ENCODE data around the gene TNRC6C. TPM values are rescaled to one million over a fixed set of nuclear protein-coding genes. Genes with fewer than 3 reads are reported as not detected.

Gene TNRC6C
- total and polyA plus RNA-seq, 4 donors, result 1.3 to 7.7 (median 2.9) TPM

DNA sequence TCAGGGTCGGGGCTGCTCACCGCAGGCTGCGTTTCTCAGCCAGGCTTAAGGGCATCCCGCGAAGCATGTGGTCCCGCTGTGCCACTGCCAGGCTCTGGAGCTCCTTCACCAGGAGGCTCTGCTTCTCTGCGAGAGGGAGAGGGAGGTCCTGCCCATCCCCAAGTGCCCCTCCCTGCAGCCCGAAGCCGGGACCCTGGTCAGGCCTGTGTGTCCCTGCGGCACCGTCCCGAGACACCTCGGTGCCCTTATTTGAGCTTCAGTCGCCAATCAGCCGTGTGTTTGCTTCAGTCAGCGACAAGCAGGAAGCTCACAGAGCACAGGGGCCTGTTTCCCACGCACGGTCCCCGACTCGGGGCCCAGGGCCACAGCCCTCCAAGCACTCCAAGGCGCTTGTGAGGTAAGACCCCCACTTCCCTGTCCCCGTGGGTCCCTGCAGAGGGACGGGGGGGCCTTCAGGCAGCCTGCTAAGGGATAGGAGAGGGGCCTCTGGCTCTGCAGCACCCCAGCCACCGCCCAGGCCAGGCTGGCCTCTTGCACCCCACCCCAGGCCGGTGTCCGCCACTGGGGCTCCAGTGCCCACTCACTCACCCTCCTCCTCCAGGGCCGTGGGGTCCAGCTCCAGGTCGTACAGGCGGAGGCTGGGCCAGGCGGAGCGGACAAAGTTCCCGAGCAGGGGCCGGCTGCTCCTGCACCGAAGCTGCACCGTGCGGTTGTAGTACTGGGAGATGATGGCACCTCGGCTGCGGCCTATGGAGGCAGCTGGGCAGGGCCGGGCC, 166.8 kb downstream of the TNRC6C start:
- Histone ChIP-seq H3K27me3 (ENCODE audit: control insufficient read depth in 4 of 4, insufficient read depth in 4 of 4, low read length in 3 of 4) (no peaks in the 10 kb centered on the region), H3K27ac (ENCODE audit: low read depth in 1 of 2, low read length in 2 of 2) (no peak overlapping the region), H3K9ac (ENCODE audit: low read depth in 1 of 2, low read length in 2 of 2) (no peak overlapping the region), H3K36me3 (ENCODE audit: control insufficient read depth in 4 of 4, insufficient read depth in 3 of 4, low read depth in 1 of 4, low read length in 3 of 4) (peaks cover 0 to 3% (median 0%) of the 10 kb centered on the region in 4 donors), H3K9me3 (ENCODE audit: control insufficient read depth in 4 of 4, low read length in 3 of 4) (no peaks in the 10 kb centered on the region), H3K4me3 (ENCODE audit: low read depth in 1 of 3, low read length in 3 of 3) (no peak overlapping the region), H3K4me1 (ENCODE audit: control insufficient read depth in 4 of 4, insufficient read depth in 4 of 4, low read length in 3 of 4) (peaks cover 3 to 37% (median 14%) of the 10 kb centered on the region in 4 donors)
- DNase-seq (ENCODE audit: low spot score), result no peak
- TF ChIP-seq RAD21 (IDR thresholded peaks at IDR 0.05), result no peak
- no peak for TF ChIP-seq TAF1 (conservative IDR thresholded peaks at IDR 0.05)
- no peak for TF ChIP-seq YY1 (IDR thresholded peaks at IDR 0.05)
- TF ChIP-seq SP1 (IDR thresholded peaks at IDR 0.05), result no peak
- TF ChIP-seq, protein P1, sequence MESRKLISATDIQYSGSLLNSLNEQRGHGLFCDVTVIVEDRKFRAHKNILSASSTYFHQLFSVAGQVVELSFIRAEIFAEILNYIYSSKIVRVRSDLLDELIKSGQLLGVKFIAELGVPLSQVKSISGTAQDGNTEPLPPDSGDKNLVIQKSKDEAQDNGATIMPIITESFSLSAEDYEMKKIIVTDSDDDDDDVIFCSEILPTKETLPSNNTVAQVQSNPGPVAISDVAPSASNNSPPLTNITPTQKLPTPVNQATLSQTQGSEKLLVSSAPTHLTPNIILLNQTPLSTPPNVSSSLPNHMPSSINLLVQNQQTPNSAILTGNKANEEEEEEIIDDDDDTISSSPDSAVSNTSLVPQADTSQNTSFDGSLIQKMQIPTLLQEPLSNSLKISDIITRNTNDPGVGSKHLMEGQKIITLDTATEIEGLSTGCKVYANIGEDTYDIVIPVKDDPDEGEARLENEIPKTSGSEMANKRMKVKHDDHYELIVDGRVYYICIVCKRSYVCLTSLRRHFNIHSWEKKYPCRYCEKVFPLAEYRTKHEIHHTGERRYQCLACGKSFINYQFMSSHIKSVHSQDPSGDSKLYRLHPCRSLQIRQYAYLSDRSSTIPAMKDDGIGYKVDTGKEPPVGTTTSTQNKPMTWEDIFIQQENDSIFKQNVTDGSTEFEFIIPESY (IDR thresholded peaks at IDR 0.05), result no peak
- TF ChIP-seq, protein P2, sequence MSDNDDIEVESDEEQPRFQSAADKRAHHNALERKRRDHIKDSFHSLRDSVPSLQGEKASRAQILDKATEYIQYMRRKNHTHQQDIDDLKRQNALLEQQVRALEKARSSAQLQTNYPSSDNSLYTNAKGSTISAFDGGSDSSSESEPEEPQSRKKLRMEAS (IDR thresholded peaks at IDR 0.05), result no peak
- TF ChIP-seq, protein P3, sequence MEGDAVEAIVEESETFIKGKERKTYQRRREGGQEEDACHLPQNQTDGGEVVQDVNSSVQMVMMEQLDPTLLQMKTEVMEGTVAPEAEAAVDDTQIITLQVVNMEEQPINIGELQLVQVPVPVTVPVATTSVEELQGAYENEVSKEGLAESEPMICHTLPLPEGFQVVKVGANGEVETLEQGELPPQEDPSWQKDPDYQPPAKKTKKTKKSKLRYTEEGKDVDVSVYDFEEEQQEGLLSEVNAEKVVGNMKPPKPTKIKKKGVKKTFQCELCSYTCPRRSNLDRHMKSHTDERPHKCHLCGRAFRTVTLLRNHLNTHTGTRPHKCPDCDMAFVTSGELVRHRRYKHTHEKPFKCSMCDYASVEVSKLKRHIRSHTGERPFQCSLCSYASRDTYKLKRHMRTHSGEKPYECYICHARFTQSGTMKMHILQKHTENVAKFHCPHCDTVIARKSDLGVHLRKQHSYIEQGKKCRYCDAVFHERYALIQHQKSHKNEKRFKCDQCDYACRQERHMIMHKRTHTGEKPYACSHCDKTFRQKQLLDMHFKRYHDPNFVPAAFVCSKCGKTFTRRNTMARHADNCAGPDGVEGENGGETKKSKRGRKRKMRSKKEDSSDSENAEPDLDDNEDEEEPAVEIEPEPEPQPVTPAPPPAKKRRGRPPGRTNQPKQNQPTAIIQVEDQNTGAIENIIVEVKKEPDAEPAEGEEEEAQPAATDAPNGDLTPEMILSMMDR (IDR thresholded peaks at IDR 0.05; ENCODE audit: low read depth, low read length, missing input control), result no peak
- no peak for TF ChIP-seq FOXA2 (IDR thresholded peaks at IDR 0.05)
- TF ChIP-seq, protein P4, sequence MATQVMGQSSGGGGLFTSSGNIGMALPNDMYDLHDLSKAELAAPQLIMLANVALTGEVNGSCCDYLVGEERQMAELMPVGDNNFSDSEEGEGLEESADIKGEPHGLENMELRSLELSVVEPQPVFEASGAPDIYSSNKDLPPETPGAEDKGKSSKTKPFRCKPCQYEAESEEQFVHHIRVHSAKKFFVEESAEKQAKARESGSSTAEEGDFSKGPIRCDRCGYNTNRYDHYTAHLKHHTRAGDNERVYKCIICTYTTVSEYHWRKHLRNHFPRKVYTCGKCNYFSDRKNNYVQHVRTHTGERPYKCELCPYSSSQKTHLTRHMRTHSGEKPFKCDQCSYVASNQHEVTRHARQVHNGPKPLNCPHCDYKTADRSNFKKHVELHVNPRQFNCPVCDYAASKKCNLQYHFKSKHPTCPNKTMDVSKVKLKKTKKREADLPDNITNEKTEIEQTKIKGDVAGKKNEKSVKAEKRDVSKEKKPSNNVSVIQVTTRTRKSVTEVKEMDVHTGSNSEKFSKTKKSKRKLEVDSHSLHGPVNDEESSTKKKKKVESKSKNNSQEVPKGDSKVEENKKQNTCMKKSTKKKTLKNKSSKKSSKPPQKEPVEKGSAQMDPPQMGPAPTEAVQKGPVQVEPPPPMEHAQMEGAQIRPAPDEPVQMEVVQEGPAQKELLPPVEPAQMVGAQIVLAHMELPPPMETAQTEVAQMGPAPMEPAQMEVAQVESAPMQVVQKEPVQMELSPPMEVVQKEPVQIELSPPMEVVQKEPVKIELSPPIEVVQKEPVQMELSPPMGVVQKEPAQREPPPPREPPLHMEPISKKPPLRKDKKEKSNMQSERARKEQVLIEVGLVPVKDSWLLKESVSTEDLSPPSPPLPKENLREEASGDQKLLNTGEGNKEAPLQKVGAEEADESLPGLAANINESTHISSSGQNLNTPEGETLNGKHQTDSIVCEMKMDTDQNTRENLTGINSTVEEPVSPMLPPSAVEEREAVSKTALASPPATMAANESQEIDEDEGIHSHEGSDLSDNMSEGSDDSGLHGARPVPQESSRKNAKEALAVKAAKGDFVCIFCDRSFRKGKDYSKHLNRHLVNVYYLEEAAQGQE (IDR thresholded peaks at IDR 0.05), result no peak
- TF ChIP-seq GABPA (IDR thresholded peaks at IDR 0.05 in 1 of 2, conservative IDR thresholded peaks at IDR 0.05 in 1 of 2), result no peak
- TF ChIP-seq EGR1 (IDR thresholded peaks at IDR 0.05; ENCODE audit: low read depth in 2 of 2), result no peak
- no peak for TF ChIP-seq JUND (IDR thresholded peaks at IDR 0.05)
- no peak for TF ChIP-seq NR2F2 (IDR thresholded peaks at IDR 0.05)
- no peak for TF ChIP-seq HNF4A (conservative IDR thresholded peaks at IDR 0.05)
- TF ChIP-seq FOXA1 (IDR thresholded peaks at IDR 0.05), result no peak
- TF ChIP-seq, protein P5, sequence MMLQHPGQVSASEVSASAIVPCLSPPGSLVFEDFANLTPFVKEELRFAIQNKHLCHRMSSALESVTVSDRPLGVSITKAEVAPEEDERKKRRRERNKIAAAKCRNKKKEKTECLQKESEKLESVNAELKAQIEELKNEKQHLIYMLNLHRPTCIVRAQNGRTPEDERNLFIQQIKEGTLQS (IDR thresholded peaks at IDR 0.05), result no peak
- TF ChIP-seq RXRA (IDR thresholded peaks at IDR 0.05), result no peak
- no peak for TF ChIP-seq HNF4G (IDR thresholded peaks at IDR 0.05)
- 71% methylated on average over 39 of the region's 39 CpGs for WGBS
